Hepatocyte (in vitro differentiated cells): ENCODE data around the gene METTL14. TPM values are rescaled to one million over a fixed set of nuclear protein-coding genes. Genes with fewer than 3 reads are reported as not detected.

Source experiments
- DNase-seq: peaks from one replicate; pipeline ENCODE4 v3.0.0-alpha.2; 2016; ENCODE audit warnings: low spot score
- H2AFZ ChIP-seq: fragments of 200-600 bp; sonication (generic); 2 replicates; pipeline ENCODE4 v1.6.0; 2016; ENCODE audit warnings: antibody characterized with exemption, mild to moderate bottlenecking
- H3K27ac ChIP-seq: fragments of 200-600 bp; sonication (generic); 2 replicates; pipeline ENCODE4 v1.5.1; 2016; ENCODE audit warnings: mild to moderate bottlenecking
- H3K27me3 ChIP-seq: fragments of 200-600 bp; sonication (generic); 2 replicates; pipeline ENCODE4 v1.6.1; 2016
- H3K36me3 ChIP-seq: fragments of 200-600 bp; sonication (generic); replicated peaks from 2 replicates; pipeline ENCODE4 v1.5.1; 2016; ENCODE audit warnings: low read depth; ENCODE audit not compliant: insufficient read depth
- H3K4me1 ChIP-seq: fragments of 200-600 bp; sonication (generic); 2 replicates; pipeline ENCODE4 v1.5.1; 2016; ENCODE audit warnings: mild to moderate bottlenecking, moderate library complexity; ENCODE audit not compliant: insufficient read depth
- H3K4me2 ChIP-seq: fragments of 200-600 bp; sonication (generic); 2 replicates; pipeline ENCODE4 v1.6.0; 2016
- H3K4me3 ChIP-seq: fragments of 200-600 bp; sonication (generic); 2 replicates; pipeline ENCODE4 v1.5.1; 2016; ENCODE audit warnings: mild to moderate bottlenecking
- H3K79me2 ChIP-seq: fragments of 200-600 bp; sonication (generic); 2 replicates; pipeline ENCODE4 v1.6.0; 2017; ENCODE audit warnings: mild to moderate bottlenecking
- H3K9me2 ChIP-seq: fragments of 200-600 bp; sonication (generic); replicated peaks from 2 replicates; pipeline ENCODE4 v1.6.0; 2017; ENCODE audit warnings: mild to moderate bottlenecking; ENCODE audit not compliant: insufficient read depth
- H3K9me3 ChIP-seq: fragments of 200-600 bp; sonication (generic); 2 replicates; pipeline ENCODE4 v1.5.1; 2016; ENCODE audit warnings: low read depth, mild to moderate bottlenecking
- H4K20me1 ChIP-seq: fragments of 200-600 bp; sonication (generic); 2 replicates; pipeline ENCODE4 v1.6.0; 2016; ENCODE audit warnings: mild to moderate bottlenecking; ENCODE audit not compliant: insufficient read depth, poor library complexity, severe bottlenecking
- CTCF ChIP-seq: fragments of 200-600 bp; sonication (generic); IDR thresholded peaks from 2 replicates; pipeline ENCODE4 v1.5.1; 2016; ENCODE audit warnings: antibody characterized with exemption, mild to moderate bottlenecking; ENCODE audit not compliant: poor library complexity
- EZH2 ChIP-seq: fragments of 200-600 bp; sonication (generic); IDR thresholded peaks from 2 replicates; pipeline ENCODE4 v1.6.1; 2016; ENCODE audit warnings: antibody characterized with exemption, mild to moderate bottlenecking, borderline replicate concordance
- EZH2phosphoT487 ChIP-seq: fragments of 200-600 bp; sonication (generic); IDR thresholded peaks from one replicate; pipeline ENCODE4 v1.6.1; 2018; ENCODE audit warnings: antibody characterized with exemption, mild to moderate bottlenecking, low read depth, moderate library complexity; ENCODE audit not compliant: unreplicated experiment, severe bottlenecking
- WGBS: methylation state at CpG from one replicate; pipeline ENCODE4 v1.1.6; 2016; ENCODE audit warnings: low lambda C conversion rate; ENCODE audit errors: missing lambda C conversion rate; 5-methylcytosine and 5-hydroxymethylcytosine counted together
- polyA plus RNA-seq: library from polyadenylated mRNA; unstranded; fragments of >200 nt; fragmentation: Nextera tagmentation; extraction: Ambion mirVana; gene quantifications from 2 replicates; pipeline ENCODE4 v1.2.1, GENCODE V29; 2016
- total RNA-seq: library from RNA; depleted of rRNA; stranded (reverse); fragments of >200 nt; gene quantifications from 2 replicates; pipeline ENCODE4 v1.2.3, GENCODE V29; 2014

METTL14 gene
- total and polyA plus RNA-seq, 2 experiments from 2014 or later: 18.3 to 24.4 TPM

- Histone ChIP-seq H3K27ac (no peak overlapping the region), H3K9me3 (no peaks in the 10 kb centered on the region), H3K79me2 (peaks cover 1% of the 10 kb centered on the region), H4K20me1 (no peaks in the 10 kb centered on the region), H3K9me2 (no peaks in the 10 kb centered on the region), H3K36me3 (no peaks in the 10 kb centered on the region), H3K4me2 (no peak overlapping the region), H3K27me3 (no peaks in the 10 kb centered on the region), H3K4me1 (no peaks in the 10 kb centered on the region), H3K4me3 (no peak overlapping the region), H2AFZ (no peak overlapping the region)
- TF ChIP-seq EZH2phosphoT487 (no peak), CTCF (no peak), EZH2 (no peak)
- WGBS: 66% methylated on average over 2 of the region's 2 CpGs
- DNase-seq: no peak
Observed at GRCh38 chr4:118703118-118703517, 17.9 kb downstream of the METTL14 start.

GRCh38 chr4:118711052-118711451 lies 25.9 kb downstream of the METTL14 start:
- no peak overlapping the region for H3K4me3 ChIP-seq
- no peaks in the 10 kb centered on the region for H3K27me3 ChIP-seq
- no peak overlapping the region for H3K4me2 ChIP-seq
- H2AFZ ChIP-seq: no peak overlapping the region
- no peaks in the 10 kb centered on the region for H3K4me1 ChIP-seq
- TF ChIP-seq EZH2phosphoT487 (no peak), EZH2 (no peak), CTCF (no peak)
- H3K79me2 ChIP-seq: peaks cover 3% of the 10 kb centered on the region
- no peak for DNase-seq
- H3K9me2 ChIP-seq: no peaks in the 10 kb centered on the region
- no peak overlapping the region for H3K27ac ChIP-seq
- 64% methylated on average over 2 of the region's 2 CpGs for WGBS
- no peaks in the 10 kb centered on the region for H3K9me3 ChIP-seq
- H3K36me3 ChIP-seq: no peaks in the 10 kb centered on the region
- H4K20me1 ChIP-seq: no peaks in the 10 kb centered on the region

GRCh38 chr4:118712872-118713271 lies 27.7 kb downstream of the METTL14 start:
- WGBS: 72% methylated on average over 1 of the region's 1 CpG
- no peak overlapping the region for H3K4me2 ChIP-seq

More at GRCh38 chr4:118712872-118713271, 27.7 kb downstream of the METTL14 start:
- H2AFZ ChIP-seq: no peak overlapping the region
- no peak for TF ChIP-seq CTCF
- no peak for TF ChIP-seq EZH2phosphoT487
- no peak for TF ChIP-seq EZH2
- no peak overlapping the region for H3K27ac ChIP-seq
- DNase-seq: no peak
- H3K27me3 ChIP-seq: no peaks in the 10 kb centered on the region
- no peaks in the 10 kb centered on the region for H3K4me1 ChIP-seq
- no peaks in the 10 kb centered on the region for H3K9me3 ChIP-seq
- H3K4me3 ChIP-seq: no peak overlapping the region
- no peaks in the 10 kb centered on the region for H3K36me3 ChIP-seq
- H4K20me1 ChIP-seq: no peaks in the 10 kb centered on the region
- H3K79me2 ChIP-seq: peaks cover 3% of the 10 kb centered on the region
- H3K9me2 ChIP-seq: no peaks in the 10 kb centered on the region
